Tibial artery (tissue), 4 donors: Measurements from ENCODE around the gene SLC2A13.

Source experiments
- DNase-seq, 2 donors: peaks; one replicate each; pipeline ENCODE4 v3.0.0-alpha.2; 2019
- H3K27ac ChIP-seq, 2 donors: fragments of 200-600 bp; sonication (generic) in 1 of 2; 1 replicate in 1 of 2; 2 replicates in 1 of 2; pipeline ENCODE4 v1.5.1; 2018 to 2019; ENCODE audit warnings: mild to moderate bottlenecking in 1 of 2
- H3K27me3 ChIP-seq, 2 donors: fragments of 200-600 bp; sonication (generic) in 1 of 2; one replicate each; pipeline versions ENCODE4 v1.5.1 to v1.6.0; 2016 to 2019
- H3K36me3 ChIP-seq, 3 donors: fragments of 200-600 bp; sonication (generic) in 2 of 3; one replicate each; pipeline ENCODE4 v1.5.1; 2016 to 2019; ENCODE audit warnings: mild to moderate bottlenecking in 2 of 3
- H3K4me1 ChIP-seq, 4 donors: fragments of 200-600 bp; sonication (generic) in 2 of 4; 1 replicate in 3 of 4; 2 replicates in 1 of 4; pipeline ENCODE4 v1.5.1; 2016 to 2019
- H3K4me3 ChIP-seq, 2 donors: fragments of 200-600 bp; sonication (generic) in 1 of 2; 1 replicate in 1 of 2; 2 replicates in 1 of 2; pipeline ENCODE4 v1.5.1; 2018 to 2019; ENCODE audit warnings: mild to moderate bottlenecking in 2 of 2
- H3K9me3 ChIP-seq, 3 donors: fragments of 200-600 bp; sonication (generic) in 1 of 3; one replicate each; pipeline ENCODE4 v1.5.1; 2016 to 2019
- intact Hi-C: fragments of 100-400 bp; cut with DNase I; formaldehyde crosslinking; loops from one replicate; pipeline ENCODE4 v1.15.0; 2023; ENCODE audit warnings: low total_unique reads
- TF ChIP-seq, protein P1 (sequence below), 2 experiments: fragments of 200-600 bp in 1 of 2; fragments of 450-650 bp in 1 of 2; IDR thresholded peaks; one replicate each; pipeline ENCODE4 v1.5.1; 2017 to 2019; ENCODE audit warnings: antibody characterized with exemption in 2 of 2, mild to moderate bottlenecking in 1 of 2, moderate library complexity in 1 of 2

SLC2A13 gene

DNA sequence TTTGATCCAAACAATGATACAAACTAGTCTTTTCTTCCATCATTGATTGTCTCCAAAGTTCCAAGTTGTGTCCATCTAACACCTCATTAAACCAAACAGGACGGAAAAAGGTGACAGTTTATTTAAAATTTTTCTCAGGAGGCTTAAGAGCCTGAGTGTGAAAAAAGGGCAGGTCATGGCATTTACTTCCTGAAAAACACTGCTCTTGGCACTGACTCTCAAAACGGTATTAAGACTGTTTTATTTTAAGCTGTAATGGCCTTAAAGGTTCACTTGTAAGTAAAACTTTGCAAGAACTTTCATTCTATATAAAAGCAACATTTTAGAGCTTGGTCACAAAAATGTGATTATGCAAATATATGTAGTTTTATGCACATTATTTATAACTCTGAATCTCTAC, 222.5 kb downstream of the SLC2A13 start:
- no peak for DNase-seq
- Histone ChIP-seq H3K27me3 (no peaks in the 10 kb centered on the region), H3K4me1 (no peaks in the 10 kb centered on the region), H3K9me3 (peaks cover 0 to 6% (median 0%) of the 10 kb centered on the region in 3 donors), H3K27ac (no peak overlapping the region), H3K4me3 (no peak overlapping the region), H3K36me3 (no peaks in the 10 kb centered on the region)
- TF ChIP-seq, protein P1, sequence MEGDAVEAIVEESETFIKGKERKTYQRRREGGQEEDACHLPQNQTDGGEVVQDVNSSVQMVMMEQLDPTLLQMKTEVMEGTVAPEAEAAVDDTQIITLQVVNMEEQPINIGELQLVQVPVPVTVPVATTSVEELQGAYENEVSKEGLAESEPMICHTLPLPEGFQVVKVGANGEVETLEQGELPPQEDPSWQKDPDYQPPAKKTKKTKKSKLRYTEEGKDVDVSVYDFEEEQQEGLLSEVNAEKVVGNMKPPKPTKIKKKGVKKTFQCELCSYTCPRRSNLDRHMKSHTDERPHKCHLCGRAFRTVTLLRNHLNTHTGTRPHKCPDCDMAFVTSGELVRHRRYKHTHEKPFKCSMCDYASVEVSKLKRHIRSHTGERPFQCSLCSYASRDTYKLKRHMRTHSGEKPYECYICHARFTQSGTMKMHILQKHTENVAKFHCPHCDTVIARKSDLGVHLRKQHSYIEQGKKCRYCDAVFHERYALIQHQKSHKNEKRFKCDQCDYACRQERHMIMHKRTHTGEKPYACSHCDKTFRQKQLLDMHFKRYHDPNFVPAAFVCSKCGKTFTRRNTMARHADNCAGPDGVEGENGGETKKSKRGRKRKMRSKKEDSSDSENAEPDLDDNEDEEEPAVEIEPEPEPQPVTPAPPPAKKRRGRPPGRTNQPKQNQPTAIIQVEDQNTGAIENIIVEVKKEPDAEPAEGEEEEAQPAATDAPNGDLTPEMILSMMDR (IDR thresholded peaks at IDR 0.05), result no peak
- intact Hi-C loops, result no loop called here

DNA sequence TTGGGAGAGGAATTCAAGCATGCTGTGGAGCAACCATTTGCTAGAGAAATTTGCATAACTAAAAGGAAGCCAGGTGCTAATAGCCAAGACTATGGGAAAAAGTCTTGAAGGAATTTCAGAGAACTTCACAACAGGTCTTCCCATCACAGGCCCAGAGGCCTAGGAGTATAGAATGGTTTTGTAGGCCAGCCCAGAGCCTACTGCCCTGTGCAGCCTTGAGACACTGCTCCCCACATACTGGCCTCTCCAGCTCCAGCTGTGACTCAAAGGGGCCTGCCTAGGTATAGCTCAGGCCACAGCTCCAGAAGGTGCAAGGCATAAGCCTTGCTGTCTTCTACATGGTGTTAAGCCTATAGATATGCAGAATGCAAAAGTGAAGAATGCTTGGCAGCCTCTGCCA, 227.1 kb downstream of the SLC2A13 start:
- Histone ChIP-seq H3K4me1 (no peaks in the 10 kb centered on the region), H3K36me3 (no peaks in the 10 kb centered on the region), H3K27ac (no peak overlapping the region), H3K4me3 (no peak overlapping the region), H3K27me3 (no peaks in the 10 kb centered on the region), H3K9me3 (peaks cover 0 to 6% (median 0%) of the 10 kb centered on the region in 3 donors)
- TF ChIP-seq, protein P1 (IDR thresholded peaks at IDR 0.05), result no peak
- no peak for DNase-seq
- intact Hi-C loops, result no loop called here

DNA sequence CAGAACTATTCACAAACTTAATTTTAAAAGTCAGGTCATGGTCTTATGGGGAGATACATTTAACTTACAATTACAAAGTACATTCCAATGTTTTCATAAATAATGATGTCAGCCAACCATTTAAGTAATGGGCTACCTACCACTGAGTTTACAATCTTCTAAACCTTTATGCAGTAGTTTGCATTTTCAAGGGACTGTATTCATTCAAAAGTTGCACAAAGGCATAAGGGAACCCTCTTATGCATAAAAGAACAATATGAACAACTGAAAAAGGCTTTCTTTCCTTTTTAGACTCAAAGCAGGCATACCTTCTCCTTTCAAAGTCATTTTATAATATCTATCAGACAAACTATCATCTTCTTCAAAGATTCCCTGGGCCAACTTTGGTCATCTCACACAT, 230.2 kb downstream of the SLC2A13 start:
- DNase-seq, result no peak
- intact Hi-C loops, result no loop called here

DNA sequence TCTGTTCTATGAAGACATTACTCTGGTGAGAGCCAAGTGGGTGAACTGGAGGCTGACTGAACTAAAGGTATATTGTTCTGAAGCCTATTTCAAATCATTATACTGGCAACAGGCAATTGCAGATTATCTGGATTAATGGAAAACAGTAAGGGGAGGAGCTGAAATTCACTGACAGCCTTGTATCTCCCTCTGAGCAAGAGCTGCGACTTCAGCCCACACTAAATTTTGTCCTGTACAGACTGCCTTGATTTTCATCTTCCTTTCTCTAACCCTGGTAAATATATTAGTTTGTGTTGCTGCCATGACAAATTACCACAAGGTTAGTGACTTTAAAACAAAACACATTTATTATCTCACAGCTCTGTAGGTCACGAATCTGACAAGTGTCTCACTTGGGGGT, 231.1 kb downstream of the SLC2A13 start:
- Histone ChIP-seq H3K27ac (no peak overlapping the region), H3K36me3 (no peaks in the 10 kb centered on the region), H3K27me3 (no peaks in the 10 kb centered on the region), H3K4me1 (no peaks in the 10 kb centered on the region), H3K4me3 (no peak overlapping the region), H3K9me3 (peaks cover 0 to 6% (median 0%) of the 10 kb centered on the region in 3 donors)
- TF ChIP-seq, protein P1 (IDR thresholded peaks at IDR 0.05), result no peak
- intact Hi-C loops, result no loop called here
- no peak for DNase-seq

More for the DNA sequence above, 230.2 kb downstream of the SLC2A13 start:
- Histone ChIP-seq H3K27ac (no peak overlapping the region), H3K4me1 (no peaks in the 10 kb centered on the region), H3K27me3 (no peaks in the 10 kb centered on the region), H3K4me3 (no peak overlapping the region), H3K9me3 (peaks cover 0 to 6% (median 0%) of the 10 kb centered on the region in 3 donors), H3K36me3 (no peaks in the 10 kb centered on the region)
- TF ChIP-seq, protein P1 (IDR thresholded peaks at IDR 0.05), result no peak

DNA sequence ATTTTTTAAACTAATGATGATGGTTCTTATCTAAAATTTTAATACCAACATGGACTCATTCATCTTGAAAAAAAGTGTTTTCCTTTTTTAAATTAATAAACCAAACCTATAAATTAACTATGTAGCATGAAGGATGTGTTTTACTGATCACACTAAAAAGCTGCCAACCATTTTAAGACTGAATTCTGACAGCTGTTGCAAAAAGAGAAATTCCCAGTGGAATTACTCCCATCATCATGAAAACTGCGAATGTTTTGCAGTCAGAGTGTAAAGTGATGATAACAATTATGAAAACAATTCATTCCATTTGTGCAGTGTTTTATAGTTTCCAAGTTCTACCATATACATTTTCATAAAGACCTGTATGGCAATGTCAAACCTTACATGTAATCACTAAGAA, 232.8 kb downstream of the SLC2A13 start:
- intact Hi-C loops, result no loop called here
- no peaks in the 10 kb centered on the region for H3K27me3 ChIP-seq
- H3K4me1 ChIP-seq, result no peaks in the 10 kb centered on the region
- H3K36me3 ChIP-seq, result no peaks in the 10 kb centered on the region
- TF ChIP-seq, protein P1 (IDR thresholded peaks at IDR 0.05), result no peak
- DNase-seq, result no peak
- no peak overlapping the region for H3K27ac ChIP-seq
- no peak overlapping the region for H3K4me3 ChIP-seq
- H3K9me3 ChIP-seq, result no peaks in the 10 kb centered on the region

DNA sequence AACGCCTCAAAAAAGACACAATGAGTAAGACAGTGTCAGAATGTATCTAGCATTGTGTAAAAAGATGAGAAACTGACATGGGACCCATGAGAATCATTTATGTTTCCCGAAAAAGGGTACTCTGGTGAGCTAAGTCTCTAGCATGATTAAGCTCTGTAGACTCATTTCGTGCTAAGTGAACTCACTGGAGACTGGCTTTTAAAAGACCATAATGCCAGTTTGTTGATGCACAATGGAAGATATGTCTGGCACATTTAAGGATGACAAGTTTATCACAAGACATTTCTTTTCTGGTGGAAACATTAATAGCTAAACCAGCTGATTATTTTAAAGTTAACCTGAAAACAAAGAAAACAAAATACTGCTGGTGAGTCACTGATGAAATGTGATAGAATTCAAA, 233.5 kb downstream of the SLC2A13 start:
- Histone ChIP-seq H3K4me3 (no peak overlapping the region), H3K9me3 (no peaks in the 10 kb centered on the region), H3K4me1 (no peaks in the 10 kb centered on the region), H3K27me3 (no peaks in the 10 kb centered on the region), H3K27ac (no peak overlapping the region), H3K36me3 (no peaks in the 10 kb centered on the region)
- intact Hi-C loops, result no loop called here
- DNase-seq, result no peak
- TF ChIP-seq, protein P1 (IDR thresholded peaks at IDR 0.05), result no peak
